NB4 (cell line): ENCODE results near the gene SHTN1.

Source experiments
- CTCF ChIP-seq: IDR thresholded peaks from one replicate; pipeline ENCODE4 v1.5.1; 2012; ENCODE audit warnings: low read depth, low read length
- MAX ChIP-seq: IDR thresholded peaks from 2 replicates; pipeline ENCODE4 v1.6.1; 2011; ENCODE audit warnings: low read depth, low read length
- MYC ChIP-seq: IDR thresholded peaks from 2 replicates; pipeline ENCODE4 v1.6.1; 2011; ENCODE audit warnings: low read depth, low read length
- POLR2A ChIP-seq: IDR thresholded peaks from 2 replicates; pipeline ENCODE4 v1.6.1; 2011; ENCODE audit warnings: mild to moderate bottlenecking; ENCODE audit not compliant: insufficient read length; ENCODE audit errors: extremely low read depth

- TF ChIP-seq CTCF (no peak), POLR2A (no peak), MAX (no peak), MYC (no peak)
Measured at GRCh38 chr10:116905845-116906210, 99.2 kb downstream of the SHTN1 start.
